ENCODE data around the gene ACTR10. TPM values are rescaled to one million over a fixed set of nuclear protein-coding genes. Genes with fewer than 3 reads are reported as not detected.

Gene ACTR10
- total and polyA plus RNA-seq, 9 donors = 54.1 to 105 (median 80.1) TPM

- Histone ChIP-seq H3K4me1 (ENCODE audit: insufficient read depth) (peaks cover 2% of the 10 kb centered on the region), H3K4me3 (peak overlapping the region; percentile 91), H3K9me3 (no peaks in the 10 kb centered on the region), H3K36me3 (no peaks in the 10 kb centered on the region), H3K27me3 (no peaks in the 10 kb centered on the region), H3K27ac (peak overlapping the region; percentile 91 to 96)
- 1% methylated on average over 11 of the region's 11 CpGs for WGBS, 3 donors
- no peak for TF ChIP-seq CTCF (IDR thresholded peaks at IDR 0.05)
- no peak for TF ChIP-seq POLR2A (IDR thresholded peaks at IDR 0.05)
- TF ChIP-seq EP300 (IDR thresholded peaks at IDR 0.05) = no peak
- DNase-seq = no peak
- intact Hi-C loops (cut with DNase I) = loop anchor here in 2 of 4 donors (2.0 kb wide), 2 partner anchors 38 to 44 kb away; partner anchors contain the start of gene PSMA3 (in 1 of the 2)
Observed at GRCh38 chr14:58200480-58200841, 512 bp downstream of the ACTR10 start.

- peaks cover 2% of the 10 kb centered on the region for H3K4me1 ChIP-seq (ENCODE audit: insufficient read depth)
- DNase-seq = no peak
- no peak for TF ChIP-seq CTCF (IDR thresholded peaks at IDR 0.05)
- no peak for TF ChIP-seq POLR2A (IDR thresholded peaks at IDR 0.05)
- no peak for TF ChIP-seq EP300 (IDR thresholded peaks at IDR 0.05)
- H3K4me3 ChIP-seq = peak overlapping the region; percentile 91
- 1% methylated on average over 2 of the region's 2 CpGs for WGBS, 3 donors
- H3K9me3 ChIP-seq = no peaks in the 10 kb centered on the region
- intact Hi-C loops (cut with DNase I) = loop anchor here in 2 of 4 donors (2.0 kb wide), 2 partner anchors 38 to 44 kb away; partner anchors contain the start of gene PSMA3 (in 1 of the 2)
- no peaks in the 10 kb centered on the region for H3K27me3 ChIP-seq
- H3K36me3 ChIP-seq = no peaks in the 10 kb centered on the region
- peak overlapping the region in 1 of 2 donors; percentile 96 for H3K27ac ChIP-seq
Observed at GRCh38 chr14:58200846-58201245, 897 bp downstream of the ACTR10 start.

DNA sequence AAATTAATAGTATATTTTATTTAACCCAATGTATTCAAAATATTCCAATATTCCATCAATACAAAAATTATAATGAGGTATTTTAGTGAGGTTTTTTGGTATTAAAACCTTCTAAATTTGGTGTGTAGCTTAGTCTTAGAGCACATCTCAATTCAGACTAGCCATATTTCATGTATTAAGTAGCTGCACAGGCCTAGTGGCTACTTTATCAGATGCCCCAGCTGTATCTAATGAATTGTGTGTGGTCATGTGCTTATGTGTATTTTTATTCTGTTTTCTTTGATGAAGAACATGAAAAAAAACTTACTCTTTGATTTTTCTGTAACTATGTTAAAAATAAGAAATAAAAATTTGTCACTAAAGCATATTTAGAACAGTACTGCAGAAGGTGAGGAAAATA lies 13.2 kb downstream of the ACTR10 start:
- no peaks in the 10 kb centered on the region for H3K36me3 ChIP-seq
- H3K4me1 ChIP-seq (ENCODE audit: insufficient read depth) = no peaks in the 10 kb centered on the region
- intact Hi-C loops (cut with DNase I) = no loop called here
- H3K4me3 ChIP-seq = no peak overlapping the region
- no peaks in the 10 kb centered on the region for H3K9me3 ChIP-seq
- no peaks in the 10 kb centered on the region for H3K27me3 ChIP-seq
- TF ChIP-seq CTCF (IDR thresholded peaks at IDR 0.05) (no peak), EP300 (IDR thresholded peaks at IDR 0.05) (no peak), POLR2A (IDR thresholded peaks at IDR 0.05) (no peak)
- no peak overlapping the region for H3K27ac ChIP-seq
- DNase-seq = no peak

- TF ChIP-seq CTCF (IDR thresholded peaks at IDR 0.05) (no peak), EP300 (IDR thresholded peaks at IDR 0.05) (no peak), POLR2A (IDR thresholded peaks at IDR 0.05) (no peak)
- DNase-seq = no peak
- no peaks in the 10 kb centered on the region for H3K9me3 ChIP-seq
- H3K36me3 ChIP-seq = no peaks in the 10 kb centered on the region
- H3K4me3 ChIP-seq = no peak overlapping the region
- no peaks in the 10 kb centered on the region for H3K4me1 ChIP-seq (ENCODE audit: insufficient read depth)
- H3K27ac ChIP-seq = no peak overlapping the region
- 80 to 92% (median 90%) methylated on average over 2 of the region's 2 CpGs for WGBS, 3 donors
- H3K27me3 ChIP-seq = no peaks in the 10 kb centered on the region
- intact Hi-C loops (cut with DNase I) = no loop called here
Observed at GRCh38 chr14:58215191-58215914, 15.4 kb downstream of the ACTR10 start.
